ENCODE results near the gene OXSR1.
"Not testable (repeated sequence)": the region's sequence is repeated elsewhere in the genome, so short reads cannot be mapped to it uniquely, and the experiment has no call there.

Gene OXSR1

GRCh38 chr3:38169027-38169317, 3.6 kb downstream of the OXSR1 start:
- DNase-seq, result no peak

DNA sequence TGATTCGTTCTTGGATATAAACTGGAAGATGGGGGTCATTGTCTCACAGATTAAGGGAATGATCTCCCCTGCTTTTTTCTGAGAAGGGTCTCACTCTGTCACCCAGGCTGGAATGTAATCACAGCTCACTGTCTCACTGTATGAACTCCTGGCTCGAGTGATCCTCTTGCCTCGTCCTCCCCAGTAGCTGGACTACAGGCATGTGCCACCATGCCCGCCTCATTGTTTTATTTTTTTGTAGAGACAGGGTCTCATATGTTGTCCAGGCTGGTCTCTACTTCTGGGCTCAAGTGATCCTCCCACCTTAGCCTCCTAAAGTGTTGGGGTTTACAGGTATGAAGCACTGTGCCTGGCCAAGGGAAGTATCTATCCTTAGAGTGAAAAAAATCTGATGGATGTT, 5.4 kb downstream of the OXSR1 start:
- no peak for DNase-seq

GRCh38 chr3:38171622-38172021, 6.3 kb downstream of the OXSR1 start:
- no peak for DNase-seq

DNA sequence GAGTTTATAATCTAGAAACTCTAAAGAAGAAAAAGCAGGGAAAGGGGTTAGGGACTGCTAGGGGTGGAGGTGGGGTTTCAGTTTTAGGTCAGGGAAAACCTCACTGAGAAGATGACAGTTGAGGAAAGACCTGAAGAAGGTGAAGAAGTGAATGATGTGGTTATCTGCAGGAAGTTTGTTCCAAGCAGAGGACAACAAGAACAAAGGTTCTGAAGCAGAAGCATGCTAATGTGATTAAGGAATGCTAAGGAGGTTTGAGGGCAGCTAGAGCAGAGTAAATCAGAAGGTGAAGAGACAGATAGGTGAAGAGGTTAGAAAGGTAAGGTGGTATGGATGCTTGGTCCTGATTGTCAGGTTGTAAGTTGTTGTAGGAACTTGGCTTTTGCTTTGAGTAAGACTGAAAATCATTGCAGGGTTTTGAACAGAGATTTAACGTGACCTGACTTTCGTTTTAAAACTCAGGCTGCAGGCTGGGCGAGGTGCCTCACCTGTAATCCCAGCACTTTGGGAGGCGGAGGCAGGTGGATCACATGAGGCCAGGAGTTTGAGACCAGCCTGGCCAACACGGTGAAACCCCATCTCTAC, 8.6 kb downstream of the OXSR1 start:
- DNase-seq, result no peak

DNA sequence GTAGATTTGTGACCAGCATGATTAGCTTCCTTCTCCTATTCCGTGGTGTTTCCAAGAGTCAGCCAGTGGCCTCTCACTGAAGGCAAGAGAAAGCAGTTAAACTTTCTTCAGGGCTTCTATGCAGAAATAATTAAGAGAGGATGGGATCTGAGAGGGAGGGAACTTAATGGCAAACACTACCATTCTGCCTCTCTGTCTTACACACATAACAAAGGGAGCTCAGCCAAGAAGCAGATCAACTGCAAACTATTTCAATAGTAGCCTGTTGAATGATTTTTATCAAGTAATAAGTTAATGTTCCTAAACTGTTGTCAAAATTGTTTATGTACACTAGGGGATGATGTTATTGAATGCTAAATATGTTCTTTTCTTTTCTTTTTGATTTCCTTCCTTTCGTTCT, 11.8 kb downstream of the OXSR1 start:
- no peak for DNase-seq

DNA sequence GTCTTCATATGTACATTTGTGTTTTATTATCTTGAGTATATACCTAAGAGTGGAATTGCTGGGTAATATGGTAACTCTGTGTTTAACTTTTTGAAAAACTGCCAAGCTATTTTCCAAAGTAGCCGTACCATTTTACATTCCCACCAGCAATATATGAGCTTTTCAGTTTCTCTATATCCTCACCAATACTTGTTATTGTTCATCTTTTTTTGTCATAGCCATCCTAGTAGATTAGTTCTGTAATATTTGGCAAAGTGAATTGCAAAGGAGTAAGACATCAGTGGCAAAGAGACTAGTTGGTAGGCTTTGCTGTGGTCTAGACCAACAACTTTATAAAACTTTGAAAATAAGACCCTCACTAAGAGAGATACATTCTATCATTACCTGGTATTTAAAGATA, 21.4 kb downstream of the OXSR1 start:
- no peak for DNase-seq

DNA sequence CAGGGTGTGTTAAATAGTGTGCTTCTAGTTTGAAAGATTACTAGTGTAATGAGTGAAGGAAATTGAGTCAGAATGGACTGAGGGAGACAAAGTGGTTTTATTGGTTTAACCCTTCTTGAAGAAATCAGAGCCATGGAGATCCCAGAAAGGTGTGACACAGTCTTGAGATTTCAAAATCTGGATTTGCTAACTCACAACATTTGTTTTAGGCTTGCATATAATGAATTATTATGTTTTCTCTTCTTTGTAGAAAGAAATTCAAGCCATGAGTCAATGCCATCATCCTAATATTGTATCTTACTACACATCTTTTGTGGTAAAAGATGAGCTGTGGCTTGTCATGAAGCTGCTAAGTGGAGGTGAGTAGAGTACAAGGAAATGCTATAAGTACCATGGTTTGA, 25.1 kb downstream of the OXSR1 start:
- DNase-seq, result peak; percentile 5

DNA sequence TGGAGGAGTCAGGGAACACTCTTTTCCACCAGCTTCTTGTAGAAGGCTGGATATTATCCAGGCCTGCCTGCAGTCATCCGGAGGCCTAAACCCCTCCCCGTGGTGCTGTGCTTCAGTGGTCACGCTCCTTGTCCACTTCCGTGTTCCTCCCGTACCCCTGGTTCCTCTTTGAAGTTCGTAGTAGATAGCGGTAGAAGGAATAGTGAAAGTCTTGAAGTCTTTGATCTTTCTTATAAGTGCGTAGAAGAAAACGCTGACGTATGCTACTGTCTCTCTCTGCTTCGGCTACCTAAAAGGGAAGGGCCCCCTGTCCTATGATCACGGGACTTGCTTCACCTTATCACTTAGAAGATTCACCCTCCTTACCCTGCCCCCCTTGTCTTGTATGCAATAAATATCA, 37.6 kb downstream of the OXSR1 start:
- DNase-seq, result not testable (repeated sequence)

DNA sequence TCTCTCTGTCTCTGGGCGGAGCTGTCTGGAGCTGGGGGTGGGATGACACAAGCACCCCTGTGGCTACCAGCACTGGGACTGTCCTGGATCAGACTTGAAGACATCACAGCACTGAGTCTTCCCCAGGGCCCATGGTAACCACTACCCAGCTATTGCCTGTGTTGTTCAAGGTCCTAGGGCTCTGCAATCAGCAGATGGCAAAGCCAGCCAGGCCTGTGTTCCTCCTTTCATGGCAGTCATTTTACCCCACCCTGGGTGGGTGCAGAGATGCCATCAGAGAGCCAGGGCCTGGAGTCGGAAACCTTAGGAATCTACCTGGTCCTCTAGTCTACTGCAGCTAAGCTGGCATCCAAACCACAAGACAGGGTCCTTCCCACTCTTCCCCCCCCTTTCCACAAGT, 38.4 kb downstream of the OXSR1 start:
- no peak for DNase-seq

- DNase-seq, result no peak
These were observed 39.5 kb downstream of the OXSR1 start for GRCh38 chr3:38204599-38205471.

DNA sequence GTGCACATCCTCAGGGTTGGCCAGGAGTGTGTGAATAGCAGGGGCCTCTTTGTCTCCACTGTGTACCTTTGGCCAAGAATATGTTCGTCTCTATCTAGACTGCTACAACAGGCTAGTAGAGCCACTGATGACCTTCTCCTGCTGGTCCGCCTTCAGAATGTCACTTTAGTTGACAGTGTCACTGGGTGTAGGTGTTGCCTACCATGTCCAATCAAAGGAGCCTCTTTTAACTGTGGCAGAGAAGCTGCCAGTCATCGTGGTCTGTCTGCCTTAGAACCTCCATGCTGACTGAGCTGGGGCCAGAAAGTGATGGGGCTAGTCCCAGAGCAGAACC, 40.1 kb downstream of the OXSR1 start:
- DNase-seq, result no peak

- no peak for DNase-seq
These were observed 42.1 kb downstream of the OXSR1 start for GRCh38 chr3:38207254-38208003.

DNA sequence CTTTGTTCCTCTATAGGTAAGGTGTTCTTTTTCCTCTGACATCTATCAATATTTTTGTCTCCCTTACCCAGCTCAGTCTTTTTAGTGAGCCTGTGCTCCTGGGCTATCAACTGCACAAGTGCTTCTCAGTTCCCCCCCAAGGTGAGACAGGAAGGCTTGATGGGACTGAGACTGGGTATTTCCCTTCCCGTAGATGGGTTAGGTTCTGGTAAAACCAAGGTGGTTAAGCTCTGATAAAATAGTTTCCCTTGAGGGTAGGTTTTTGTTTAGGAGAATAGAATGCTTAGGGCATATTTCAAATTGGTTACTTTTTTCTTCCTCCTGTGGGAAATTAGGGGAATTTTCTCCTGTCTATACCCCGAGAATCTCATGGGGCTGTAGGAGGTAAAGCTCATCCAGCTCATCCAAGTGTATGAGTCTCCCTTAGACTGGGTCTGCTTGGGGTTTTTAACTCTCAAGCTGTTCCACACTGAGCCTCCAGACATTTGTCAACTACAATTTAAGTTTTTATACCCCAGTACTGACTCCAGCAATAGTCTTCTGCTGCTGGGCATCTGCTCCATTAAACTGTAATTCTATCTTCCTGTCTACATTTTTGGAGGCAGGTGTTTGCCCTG, 44.9 kb downstream of the OXSR1 start:
- DNase-seq, result no peak

GRCh38 chr3:38212141-38212540, 46.8 kb downstream of the OXSR1 start:
- no peak for DNase-seq

GRCh38 chr3:38214560-38214959, 49.2 kb downstream of the OXSR1 start:
- DNase-seq, result no peak

DNA sequence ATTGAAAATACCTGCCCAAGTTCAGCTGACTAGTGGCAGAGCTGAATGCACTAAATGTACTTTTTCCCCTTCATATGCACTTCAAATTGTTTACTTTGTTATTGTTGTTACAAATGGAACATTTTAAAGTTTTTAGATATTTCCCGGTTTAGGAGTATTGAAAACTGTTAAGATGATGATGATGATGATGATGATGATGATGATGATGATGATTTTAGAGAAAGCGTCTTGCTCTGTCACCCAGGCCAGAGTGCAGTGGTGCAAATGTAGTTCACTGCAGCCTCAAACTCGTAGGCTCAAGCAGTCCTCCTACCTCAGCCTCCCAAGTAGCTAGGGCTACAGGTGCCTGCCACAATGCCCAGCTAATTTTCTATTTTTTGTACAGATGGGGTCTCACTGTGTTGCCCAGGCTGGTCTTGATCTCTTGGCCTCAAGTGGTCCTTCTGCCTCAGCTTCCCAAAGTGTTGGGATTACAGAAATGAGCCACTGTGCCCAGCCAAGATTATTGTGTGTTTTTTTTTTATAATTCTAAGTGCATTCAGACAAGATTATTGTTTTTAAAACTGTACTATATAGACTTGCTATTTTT, 54.4 kb downstream of the OXSR1 start:
- no peak for DNase-seq

GRCh38 chr3:38221005-38221404, 55.7 kb downstream of the OXSR1 start:
- DNase-seq, result no peak

- no peak for DNase-seq
These were observed 56.8 kb downstream of the OXSR1 start for GRCh38 chr3:38222032-38222634.

DNA sequence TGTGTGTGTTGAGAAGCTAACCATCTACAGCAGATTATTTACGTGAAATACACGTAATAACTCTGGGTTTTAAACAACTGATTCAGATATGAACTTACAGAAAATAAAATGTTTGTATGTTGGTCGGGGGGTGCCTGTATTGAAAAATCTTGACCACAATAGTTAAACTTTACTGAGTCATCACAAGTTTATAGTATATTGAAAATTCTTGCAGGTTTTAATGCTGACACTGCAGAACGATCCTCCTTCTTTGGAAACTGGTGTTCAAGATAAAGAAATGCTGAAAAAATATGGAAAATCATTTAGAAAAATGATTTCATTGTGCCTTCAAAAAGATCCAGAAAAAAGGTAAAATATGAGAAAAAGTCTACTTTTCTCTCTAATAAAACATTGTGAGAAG, 59.0 kb downstream of the OXSR1 start:
- peak; percentile 9 for DNase-seq

GRCh38 chr3:38226273-38226672, 60.9 kb downstream of the OXSR1 start:
- peak; percentile 37 for DNase-seq

DNA sequence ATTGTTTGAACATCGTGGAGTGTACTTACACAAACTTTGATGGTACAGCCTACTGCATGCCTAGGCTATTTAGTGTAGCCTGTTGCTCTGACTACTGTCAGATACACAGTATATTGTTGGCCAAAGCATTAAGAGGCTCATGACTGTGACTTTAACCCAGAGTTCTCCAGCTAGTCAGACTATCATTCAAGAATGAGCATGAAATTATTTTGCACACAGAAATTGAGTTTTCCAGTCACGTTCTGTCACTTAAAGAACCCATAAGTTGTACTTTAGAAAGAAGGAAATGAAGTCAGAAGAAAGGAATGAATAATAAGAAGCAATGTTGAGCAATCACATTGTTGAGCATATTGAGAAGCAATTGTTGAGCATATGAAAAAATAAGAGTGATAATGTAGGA, 62.7 kb downstream of the OXSR1 start:
- peak; percentile 70 for DNase-seq

DNA sequence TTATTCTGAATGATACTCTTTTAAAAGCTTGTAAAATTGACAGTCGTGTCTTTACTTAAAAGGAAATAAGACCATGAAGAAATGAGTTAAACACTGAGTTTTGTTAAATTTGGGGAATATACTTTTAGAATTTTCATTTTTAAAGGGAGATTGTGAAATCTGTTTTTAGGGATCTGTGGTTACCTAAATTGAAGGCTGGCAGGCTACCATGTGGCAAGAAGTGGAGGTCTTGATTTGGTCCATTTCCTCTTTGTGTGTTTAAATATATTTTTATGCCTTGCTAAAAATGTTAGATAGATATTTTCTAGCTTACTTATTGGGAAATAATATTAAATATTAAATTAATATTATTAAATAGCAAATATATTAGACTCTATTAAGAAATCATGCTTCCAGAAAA, 63.7 kb downstream of the OXSR1 start:
- peak; percentile 16 for DNase-seq

GRCh38 chr3:38232701-38233100, 67.4 kb downstream of the OXSR1 start:
- DNase-seq, result no peak

All from fibroblast of upper back skin (primary cell).